KBM-7 (cell line): ENCODE data around the gene LRRC23.

ENCODE experiments used
- DNase-seq: peaks from one replicate; pipeline ENCODE4 v3.0.0-alpha.2; 2015
- in situ Hi-C: fragments of 300-500 bp; cut with MboI; formaldehyde crosslinking; loops from 2 replicates; pipeline ENCODE4 v1.14.3; 2020; ENCODE audit warnings: low sequenced_read_pairs, low pct_unique_long_range_greater_than_20kb, mixed read lengths

LRRC23 gene

GRCh38 chr12:6961695-6962284 is 57.2 kb downstream of the LRRC23 start:
- in situ Hi-C loops, result no loop called here

GRCh38 chr12:6962285-6963015 is 57.8 kb downstream of the LRRC23 start:
- DNase-seq, result no peak
- in situ Hi-C loops, result no loop called here

More at GRCh38 chr12:6961695-6962284, 57.2 kb downstream of the LRRC23 start:
- peak; percentile 88 for DNase-seq

GRCh38 chr12:6963016-6963731 is 58.6 kb downstream of the LRRC23 start:
- in situ Hi-C loops, result no loop called here
- no peak for DNase-seq
